NCI-H524 (cell line): ENCODE data around the gene DHX35.
"Not testable (repeated sequence)": the region's sequence is repeated elsewhere in the genome, so short reads cannot be mapped to it uniquely, and the experiment has no call there.

Experiments used
- DNase-seq, 2 experiments: peaks; one replicate each; lab custom pipeline; 2025; lab: John Stamatoyannopoulos, UW

The DHX35 gene

DNA sequence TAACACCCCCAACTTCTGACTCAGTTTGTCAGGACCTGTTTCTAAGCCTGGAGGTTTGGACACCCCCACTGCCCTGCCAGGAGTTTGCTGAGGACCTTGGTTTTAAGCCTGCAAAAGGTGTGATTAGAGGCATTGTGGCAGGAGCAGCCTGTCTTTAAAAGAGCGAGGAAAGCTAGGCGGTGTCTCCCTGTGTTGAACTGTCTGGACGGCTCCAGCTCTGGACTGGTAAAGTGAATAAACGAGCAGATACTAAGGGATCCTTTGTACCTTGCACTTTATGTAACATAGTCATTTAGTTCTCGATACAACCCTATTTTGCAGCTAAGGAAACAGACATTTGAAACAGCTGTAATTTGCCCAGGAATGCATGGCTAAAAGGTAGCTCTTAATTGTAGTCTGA is 21.5 kb upstream of the DHX35 start:
- DNase-seq, result no peak

- DNase-seq, result no peak
These were observed 20.3 kb upstream of the DHX35 start for GRCh38 chr20:38941726-38942389.

- no peak for DNase-seq
These were observed 17.1 kb upstream of the DHX35 start for GRCh38 chr20:38945012-38945411.

- no peak for DNase-seq
These were observed 15.3 kb upstream of the DHX35 start for GRCh38 chr20:38946836-38947235.

DNA sequence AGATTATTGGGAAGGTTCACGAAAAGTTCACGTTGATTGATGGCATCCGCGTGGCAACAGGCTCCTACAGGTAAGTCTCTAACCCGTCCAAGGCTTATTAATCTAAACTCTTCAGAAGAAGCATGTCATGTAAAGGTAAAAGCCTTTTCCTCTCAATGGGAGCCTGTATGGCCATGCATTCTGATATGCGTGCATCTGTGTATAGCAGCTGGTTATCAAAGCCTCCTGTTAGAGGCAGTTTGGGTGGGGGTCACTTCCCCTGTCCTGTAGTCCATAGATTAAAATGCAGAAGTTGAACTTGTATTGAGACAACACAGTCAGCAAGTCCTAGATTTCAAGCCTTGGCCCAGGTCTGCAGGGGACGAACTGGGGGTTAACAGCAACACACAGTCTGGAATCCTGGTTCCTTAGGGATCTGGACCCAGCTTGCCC is 14.2 kb upstream of the DHX35 start:
- DNase-seq, result no peak

- DNase-seq, result no peak
These were observed 11.9 kb upstream of the DHX35 start for GRCh38 chr20:38950254-38950653.

GRCh38 chr20:38951611-38952010 is 10.5 kb upstream of the DHX35 start:
- no peak for DNase-seq

GRCh38 chr20:38952153-38952552 is 10.0 kb upstream of the DHX35 start:
- no peak for DNase-seq

DNA sequence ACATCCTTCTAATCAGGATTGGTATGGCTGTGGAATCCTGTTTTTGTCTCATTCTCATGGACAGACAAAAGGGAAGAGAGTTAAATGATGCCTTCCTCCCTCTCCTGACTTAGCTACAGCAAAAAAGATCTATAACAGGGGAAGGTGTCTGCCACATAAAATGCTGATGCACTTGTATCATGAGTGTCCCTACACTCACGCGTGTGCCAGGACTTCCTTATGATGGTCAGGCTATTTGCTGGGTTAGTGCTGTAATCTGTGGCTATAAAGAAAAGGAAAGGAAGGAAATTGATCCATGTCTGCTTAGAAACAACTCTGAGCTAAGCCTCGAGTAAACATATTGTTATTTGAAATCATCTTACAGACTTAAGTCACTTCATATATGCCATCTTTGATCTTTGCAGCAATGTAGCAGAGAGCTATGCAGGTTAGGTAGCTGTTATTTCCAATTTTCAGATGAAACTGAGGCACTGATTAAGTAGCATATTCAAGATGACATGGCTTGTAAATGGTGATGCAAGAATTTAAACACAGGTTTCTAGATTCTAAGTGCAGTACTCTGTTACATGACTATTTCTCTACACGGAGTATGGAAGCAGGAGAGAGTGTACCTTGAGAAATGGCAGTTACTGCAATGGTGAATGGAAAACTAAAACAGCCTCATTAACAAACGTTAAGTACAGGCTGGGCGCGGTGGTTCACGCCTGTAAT is 8.4 kb upstream of the DHX35 start:
- no peak for DNase-seq

- peak; percentile 41 to 79 for DNase-seq
These were observed 4.8 kb upstream of the DHX35 start for GRCh38 chr20:38957235-38957876.

- no peak for DNase-seq
These were observed 4.1 kb upstream of the DHX35 start for GRCh38 chr20:38957915-38958485.

DNA sequence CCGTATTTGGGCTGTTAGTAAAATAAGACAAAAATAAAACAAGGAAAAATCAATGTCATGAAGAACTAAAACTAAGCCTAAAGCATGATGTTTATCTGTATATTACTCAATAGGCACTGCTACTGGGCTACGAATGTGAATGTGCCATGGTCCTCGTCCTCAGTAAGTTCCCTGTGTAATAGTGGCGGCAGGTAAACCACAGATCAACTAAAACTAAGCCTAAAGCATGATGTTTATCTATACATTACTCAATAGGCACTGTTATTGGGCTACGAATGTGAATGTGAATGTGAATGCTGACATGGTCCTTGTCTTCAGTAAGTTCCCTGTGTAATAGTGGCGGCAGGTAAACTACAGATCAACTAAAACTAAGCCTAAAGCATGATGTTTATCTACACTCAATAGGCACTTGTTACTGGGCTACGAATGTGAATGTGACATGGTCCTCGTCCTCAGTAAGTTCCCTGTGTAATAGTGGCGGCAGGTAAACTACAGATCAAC is 1.9 kb upstream of the DHX35 start:
- not testable (repeated sequence) for DNase-seq

DNA sequence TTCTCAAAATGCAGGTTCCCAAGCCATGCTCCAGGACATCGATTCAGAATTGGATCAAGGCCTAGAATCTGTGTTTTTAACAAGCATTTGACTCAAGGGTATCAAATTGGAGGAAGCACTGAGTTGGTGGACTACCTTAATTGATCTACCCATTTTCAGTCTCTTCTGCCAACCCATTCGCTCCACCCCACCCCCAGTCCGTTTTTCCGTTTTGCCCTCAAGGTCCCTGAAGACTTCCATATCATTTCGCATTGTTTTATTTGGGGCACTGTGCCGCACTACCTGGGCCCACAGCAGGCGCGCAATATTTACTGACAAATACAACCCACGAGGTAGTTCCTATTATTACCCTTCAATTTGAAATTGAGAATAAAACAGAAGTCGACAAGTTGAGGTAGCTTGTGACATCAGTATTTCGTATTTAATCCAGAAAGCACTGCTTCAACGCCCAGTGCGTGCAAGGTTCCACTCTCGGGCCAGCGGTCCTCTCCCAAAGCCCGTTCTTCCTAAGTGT is 557 bp upstream of the DHX35 start:
- DNase-seq, result peak in 1 of 2 experiments; percentile 41

DNA sequence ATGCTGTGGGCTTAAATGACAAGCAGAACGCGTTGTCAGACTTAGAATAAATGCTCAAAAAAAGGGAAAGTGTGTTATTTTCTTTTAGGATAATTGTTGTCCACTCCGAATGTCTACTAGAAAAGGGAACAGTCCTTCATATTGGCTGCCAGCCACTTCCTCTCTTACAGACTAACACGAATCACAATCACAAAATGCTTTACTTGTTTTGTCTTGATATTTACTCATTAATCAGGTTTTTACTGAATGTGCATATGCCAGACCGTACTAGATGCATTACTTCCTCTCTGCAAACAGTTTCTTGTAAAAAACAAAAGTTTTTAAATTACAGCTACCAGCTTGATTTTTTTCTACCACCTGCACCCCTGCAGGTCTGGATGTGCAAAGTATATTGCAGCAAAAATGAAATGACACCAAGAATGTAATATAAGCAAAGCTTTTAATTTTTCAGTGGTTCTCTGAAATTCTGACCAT is 821 bp downstream of the DHX35 start:
- peak in 1 of 2 experiments; percentile 8 for DNase-seq

- no peak for DNase-seq
These were observed 1.6 kb downstream of the DHX35 start for GRCh38 chr20:38963745-38964144.

DNA sequence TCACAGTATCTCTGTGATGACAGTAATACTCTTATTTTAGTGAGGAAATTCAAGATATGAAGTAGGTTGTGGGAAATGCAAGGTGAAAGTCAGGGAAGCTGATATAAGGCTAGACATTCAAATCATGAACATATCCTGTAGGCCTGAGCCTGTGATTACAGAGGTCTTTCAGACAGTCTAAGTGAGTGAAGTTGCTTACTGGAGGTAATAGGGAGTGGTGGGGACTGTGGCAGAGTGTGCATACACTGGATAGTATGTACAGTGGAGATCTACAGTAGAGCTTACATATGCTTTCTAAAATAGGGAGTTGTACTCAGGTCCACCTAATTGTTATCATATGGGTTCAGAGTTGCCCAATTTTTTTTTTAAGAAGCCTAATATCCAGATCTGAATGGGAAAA is 3.1 kb downstream of the DHX35 start:
- no peak for DNase-seq

DNA sequence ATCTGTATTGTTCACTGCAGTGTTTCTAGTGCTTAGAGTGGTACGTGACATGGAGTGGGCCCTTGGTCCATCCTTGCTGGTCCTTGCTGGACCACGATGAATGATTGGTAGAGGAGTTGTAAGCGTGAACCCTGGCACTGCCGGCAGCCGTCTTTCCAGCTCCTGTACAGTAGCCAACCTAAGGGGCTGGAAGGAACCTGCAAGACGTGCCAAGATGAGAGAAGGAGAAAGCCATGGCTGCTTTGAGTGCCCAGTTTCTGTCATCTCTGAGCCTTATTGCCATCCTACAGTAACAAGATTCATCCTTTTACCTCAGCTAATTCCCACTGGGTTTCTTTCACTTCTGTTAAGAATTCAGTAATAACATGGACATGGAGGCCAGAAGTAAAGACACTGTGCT is 5.9 kb downstream of the DHX35 start:
- no peak for DNase-seq

DNA sequence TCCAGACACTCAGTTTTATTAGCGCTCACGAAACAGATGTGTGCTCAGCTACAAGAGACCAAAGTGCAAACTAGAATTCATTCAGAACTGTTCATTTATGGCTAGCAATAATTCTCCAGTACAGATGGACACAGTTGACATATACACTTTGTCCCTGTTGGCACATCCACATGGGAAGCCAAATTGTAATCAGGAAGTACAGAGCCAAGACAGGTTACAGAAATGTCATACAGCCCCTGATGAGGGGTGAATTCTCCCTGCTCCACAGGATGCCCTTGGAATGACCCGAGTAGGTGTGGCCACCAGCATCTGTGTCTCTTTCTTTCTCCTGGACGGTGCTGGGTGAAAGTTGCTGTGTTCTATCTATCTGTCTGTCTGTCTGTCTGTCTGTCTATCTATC is 7.6 kb downstream of the DHX35 start:
- no peak for DNase-seq

DNA sequence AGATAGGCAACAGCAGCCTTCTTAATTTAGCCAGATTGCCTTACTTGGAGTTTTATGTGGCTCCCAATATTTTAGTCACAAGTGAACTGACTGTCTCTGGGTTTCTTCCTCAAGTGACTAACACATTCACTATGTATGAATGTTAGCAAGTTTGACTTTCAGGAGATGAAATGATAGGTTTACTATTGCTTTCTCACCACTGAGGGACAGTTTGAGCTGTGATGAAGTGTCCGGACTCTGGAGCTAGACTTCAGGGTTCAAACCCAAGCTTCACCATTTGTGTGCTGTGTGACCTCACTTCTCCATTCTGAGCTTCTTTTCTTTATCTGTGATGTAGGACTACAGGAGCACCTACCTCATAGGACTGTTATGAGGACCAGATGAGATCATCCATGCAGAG is 8.2 kb downstream of the DHX35 start:
- no peak for DNase-seq

DNA sequence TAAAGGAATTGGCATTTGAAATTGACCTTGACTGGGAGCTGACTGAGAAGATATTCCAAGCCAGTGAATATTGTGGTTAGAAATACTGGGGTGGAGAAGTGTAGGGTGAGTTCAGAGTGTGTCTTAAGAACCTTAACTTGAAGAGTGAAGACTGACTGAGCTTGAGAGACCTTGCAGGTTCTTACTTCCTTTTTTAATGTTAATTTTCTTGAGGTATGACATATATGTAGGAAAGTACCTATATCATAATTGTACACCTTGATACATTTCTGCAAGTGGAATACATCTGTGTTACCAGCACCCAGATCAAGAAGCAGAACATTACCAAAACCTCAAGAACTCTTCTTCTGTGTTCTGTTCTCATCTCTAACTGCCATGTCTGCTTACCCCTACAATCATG is 11.0 kb downstream of the DHX35 start:
- no peak for DNase-seq

DNA sequence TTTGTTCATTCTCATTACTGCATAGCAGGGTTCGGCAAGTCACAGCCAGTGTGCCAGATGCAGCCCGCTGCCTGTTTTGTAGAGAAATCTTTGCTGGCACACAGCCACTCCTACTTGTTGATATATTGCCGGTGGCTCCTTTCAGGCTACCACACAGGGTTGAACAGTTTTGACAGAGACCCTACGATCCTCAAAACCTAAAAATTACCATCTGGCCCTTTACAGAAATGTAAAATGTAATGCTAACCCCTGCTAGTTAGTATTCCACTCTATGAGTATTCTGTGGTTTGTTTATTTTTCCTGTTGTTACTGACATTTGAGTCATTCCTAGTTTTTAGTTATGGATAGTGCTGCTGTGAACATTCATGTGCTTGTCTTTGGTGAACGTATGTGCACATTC is 11.5 kb downstream of the DHX35 start:
- no peak for DNase-seq

DNA sequence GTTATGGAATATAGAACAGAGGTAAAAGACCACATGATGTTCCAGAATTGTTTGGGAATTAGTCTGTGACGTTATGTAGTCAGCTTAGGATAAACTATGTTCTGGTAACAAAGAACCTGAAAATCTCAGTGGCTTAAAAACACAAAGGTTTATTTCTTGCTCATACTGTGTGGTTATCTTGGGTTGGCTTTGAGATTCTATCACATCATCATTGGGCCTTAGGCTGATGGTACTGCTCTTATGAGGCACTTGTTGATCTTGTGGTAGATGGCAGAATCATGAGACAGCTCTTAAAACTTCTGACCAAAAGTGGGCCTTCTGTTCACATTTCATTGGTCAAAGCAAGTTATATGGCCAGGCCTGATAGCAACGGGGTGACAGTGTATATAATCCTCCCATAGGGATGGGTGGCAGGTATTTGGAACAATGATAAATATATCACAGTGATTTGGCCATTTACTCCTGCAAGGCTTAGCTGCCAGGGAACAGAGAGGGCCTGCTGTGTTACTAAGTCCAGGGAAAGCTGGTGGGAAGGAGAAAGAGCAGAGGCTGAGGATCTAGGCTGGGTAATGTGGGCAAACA is 13.5 kb downstream of the DHX35 start:
- no peak for DNase-seq
